ENCODE results near the gene PNMT.

DNA sequence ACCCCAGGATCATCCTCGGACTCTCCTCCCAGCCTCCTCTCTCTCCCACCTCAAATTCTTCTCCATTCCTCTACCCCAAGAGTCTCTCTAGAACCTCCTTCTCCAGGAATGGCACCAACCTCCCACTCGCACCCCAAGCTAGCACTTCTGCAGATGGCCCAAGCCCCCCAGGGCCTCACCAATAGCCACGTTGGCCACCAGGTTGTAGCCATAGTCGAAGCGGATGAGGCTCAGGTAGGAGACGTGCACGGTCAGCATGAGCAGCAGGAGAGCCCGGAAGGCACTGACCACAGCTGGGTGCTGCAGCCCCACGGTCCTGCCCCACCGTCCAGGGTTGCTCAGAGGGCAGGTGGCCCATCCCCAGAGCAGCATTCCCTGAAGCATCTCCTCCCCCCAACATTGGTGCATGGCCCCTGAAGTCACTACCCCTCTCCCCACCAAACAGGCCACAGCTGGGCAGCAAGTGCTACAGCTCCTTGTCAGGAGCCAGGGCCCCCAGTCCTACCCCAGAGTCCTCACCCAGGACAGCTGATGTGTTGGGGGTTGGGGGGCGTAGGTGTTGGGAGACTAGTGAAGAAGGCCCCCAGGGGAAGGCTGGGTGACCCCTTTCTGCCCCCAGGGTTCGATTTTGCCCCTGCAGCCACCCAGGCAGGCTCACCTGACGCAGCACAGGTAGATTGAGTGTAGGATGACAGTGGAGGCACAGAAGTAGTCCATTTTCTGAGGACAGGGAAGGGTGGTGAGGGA lies 5.3 kb downstream of the PNMT start:
- TF ChIP-seq TEAD4 (IDR thresholded peaks at IDR 0.05) (no peak), EGR1 (IDR thresholded peaks at IDR 0.05) (no peak), RAD21 (IDR thresholded peaks at IDR 0.05; ENCODE audit: low read depth) (no peak), YY1 (IDR thresholded peaks at IDR 0.05; ENCODE audit: low read depth) (no peak), TAF1 (IDR thresholded peaks at IDR 0.05; ENCODE audit: low read depth) (no peak), FOXM1 (IDR thresholded peaks at IDR 0.05; ENCODE audit: borderline replicate concordance, low read depth) (no peak), CEBPB (IDR thresholded peaks at IDR 0.05) (no peak), EP300 (IDR thresholded peaks at IDR 0.05; ENCODE audit: borderline replicate concordance) (no peak), CREB1 (IDR thresholded peaks at IDR 0.05; ENCODE audit: low read depth) (no peak), TCF12 (IDR thresholded peaks at IDR 0.05; ENCODE audit: low read depth) (no peak), ZBTB7A (IDR thresholded peaks at IDR 0.05; ENCODE audit: low read depth) (no peak), NFIC (IDR thresholded peaks at IDR 0.05) (no peak)
- TF ChIP-seq, protein P1, sequence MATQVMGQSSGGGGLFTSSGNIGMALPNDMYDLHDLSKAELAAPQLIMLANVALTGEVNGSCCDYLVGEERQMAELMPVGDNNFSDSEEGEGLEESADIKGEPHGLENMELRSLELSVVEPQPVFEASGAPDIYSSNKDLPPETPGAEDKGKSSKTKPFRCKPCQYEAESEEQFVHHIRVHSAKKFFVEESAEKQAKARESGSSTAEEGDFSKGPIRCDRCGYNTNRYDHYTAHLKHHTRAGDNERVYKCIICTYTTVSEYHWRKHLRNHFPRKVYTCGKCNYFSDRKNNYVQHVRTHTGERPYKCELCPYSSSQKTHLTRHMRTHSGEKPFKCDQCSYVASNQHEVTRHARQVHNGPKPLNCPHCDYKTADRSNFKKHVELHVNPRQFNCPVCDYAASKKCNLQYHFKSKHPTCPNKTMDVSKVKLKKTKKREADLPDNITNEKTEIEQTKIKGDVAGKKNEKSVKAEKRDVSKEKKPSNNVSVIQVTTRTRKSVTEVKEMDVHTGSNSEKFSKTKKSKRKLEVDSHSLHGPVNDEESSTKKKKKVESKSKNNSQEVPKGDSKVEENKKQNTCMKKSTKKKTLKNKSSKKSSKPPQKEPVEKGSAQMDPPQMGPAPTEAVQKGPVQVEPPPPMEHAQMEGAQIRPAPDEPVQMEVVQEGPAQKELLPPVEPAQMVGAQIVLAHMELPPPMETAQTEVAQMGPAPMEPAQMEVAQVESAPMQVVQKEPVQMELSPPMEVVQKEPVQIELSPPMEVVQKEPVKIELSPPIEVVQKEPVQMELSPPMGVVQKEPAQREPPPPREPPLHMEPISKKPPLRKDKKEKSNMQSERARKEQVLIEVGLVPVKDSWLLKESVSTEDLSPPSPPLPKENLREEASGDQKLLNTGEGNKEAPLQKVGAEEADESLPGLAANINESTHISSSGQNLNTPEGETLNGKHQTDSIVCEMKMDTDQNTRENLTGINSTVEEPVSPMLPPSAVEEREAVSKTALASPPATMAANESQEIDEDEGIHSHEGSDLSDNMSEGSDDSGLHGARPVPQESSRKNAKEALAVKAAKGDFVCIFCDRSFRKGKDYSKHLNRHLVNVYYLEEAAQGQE (IDR thresholded peaks at IDR 0.05; ENCODE audit: low read depth) = no peak
- TF ChIP-seq, protein P2, sequence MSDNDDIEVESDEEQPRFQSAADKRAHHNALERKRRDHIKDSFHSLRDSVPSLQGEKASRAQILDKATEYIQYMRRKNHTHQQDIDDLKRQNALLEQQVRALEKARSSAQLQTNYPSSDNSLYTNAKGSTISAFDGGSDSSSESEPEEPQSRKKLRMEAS (IDR thresholded peaks at IDR 0.05) = no peak
